DND-41 (cell line): ENCODE measurements around the gene GPC5.

Experiments used
- ATAC-seq: fragments of 200-7000 bp; cut with Tn5 transposase; 3 replicates; pipeline ENCODE4 v1.9.1; 2021; ENCODE audit warnings: low read depth; ENCODE audit not compliant: insufficient read depth
- DNase-seq: peaks from one replicate; pipeline ENCODE4 v3.0.0-alpha.2; 2020
- H2AFZ ChIP-seq: 2 replicates; pipeline ENCODE4 v1.6.0; 2012; ENCODE audit warnings: low read depth, low read length
- H3K27ac ChIP-seq: 2 replicates; pipeline ENCODE4 v1.5.1; 2012; ENCODE audit warnings: low read length, inconsistent platforms
- H3K27me3 ChIP-seq: fragments of 200-600 bp; sonication (generic); 2 replicates; pipeline ENCODE4 v1.6.0; 2012; ENCODE audit warnings: low read length, mild to moderate bottlenecking, inconsistent platforms; ENCODE audit not compliant: insufficient read depth, poor library complexity
- H3K36me3 ChIP-seq: 2 replicates; pipeline ENCODE4 v1.5.1; 2012; ENCODE audit warnings: low read length, inconsistent platforms; ENCODE audit not compliant: insufficient read depth
- H3K4me1 ChIP-seq: 2 replicates; pipeline ENCODE4 v1.5.1; 2012; ENCODE audit warnings: mild to moderate bottlenecking, low read length; ENCODE audit not compliant: insufficient read depth
- H3K4me2 ChIP-seq: 2 replicates; pipeline ENCODE4 v1.6.0; 2012; ENCODE audit warnings: mild to moderate bottlenecking, moderate library complexity, low read length, inconsistent platforms; ENCODE audit not compliant: insufficient read depth
- H3K4me3 ChIP-seq, 2 experiments: fragments of 200-600 bp in 1 of 2; shearing (Covaris generic) in 1 of 2; 2 replicates each; pipeline ENCODE4 v1.5.1; 2012 to 2016; ENCODE audit warnings: inconsistent platforms in 2 of 2, low read length in 2 of 2, mild to moderate bottlenecking in 2 of 2, low read depth in 1 of 2, moderate library complexity in 1 of 2
- H3K79me2 ChIP-seq: 2 replicates; pipeline ENCODE4 v1.6.0; 2012; ENCODE audit warnings: low read length, inconsistent platforms; ENCODE audit not compliant: insufficient read depth
- H3K9ac ChIP-seq: 2 replicates; pipeline ENCODE4 v1.6.0; 2012; ENCODE audit warnings: low read depth, mild to moderate bottlenecking, inconsistent platforms, low read length, moderate library complexity
- H3K9me3 ChIP-seq: 2 replicates; pipeline ENCODE4 v1.5.1; 2012; ENCODE audit warnings: low read length, moderate library complexity, mild to moderate bottlenecking, inconsistent platforms; ENCODE audit not compliant: insufficient read depth, severe bottlenecking
- H4K20me1 ChIP-seq: 2 replicates; pipeline ENCODE4 v1.6.0; 2012; ENCODE audit warnings: low read length; ENCODE audit not compliant: insufficient read depth
- EZH2 ChIP-seq: IDR thresholded peaks from 3 replicates; pipeline ENCODE4 v1.6.1; 2012; ENCODE audit warnings: borderline replicate concordance, low read depth, mild to moderate bottlenecking, moderate library complexity, low read length, inconsistent platforms; ENCODE audit not compliant: severe bottlenecking
- TF ChIP-seq, protein P1 (sequence below): IDR thresholded peaks from 2 replicates; pipeline ENCODE4 v1.5.1; 2012; ENCODE audit warnings: borderline replicate concordance, low read length, moderate library complexity, mild to moderate bottlenecking; ENCODE audit not compliant: poor library complexity, severe bottlenecking; ENCODE audit errors: extremely low read depth

GPC5 gene

GRCh38 chr13:92657565-92657964 is 1259.1 kb downstream of the GPC5 start:
- TF ChIP-seq, protein P1, sequence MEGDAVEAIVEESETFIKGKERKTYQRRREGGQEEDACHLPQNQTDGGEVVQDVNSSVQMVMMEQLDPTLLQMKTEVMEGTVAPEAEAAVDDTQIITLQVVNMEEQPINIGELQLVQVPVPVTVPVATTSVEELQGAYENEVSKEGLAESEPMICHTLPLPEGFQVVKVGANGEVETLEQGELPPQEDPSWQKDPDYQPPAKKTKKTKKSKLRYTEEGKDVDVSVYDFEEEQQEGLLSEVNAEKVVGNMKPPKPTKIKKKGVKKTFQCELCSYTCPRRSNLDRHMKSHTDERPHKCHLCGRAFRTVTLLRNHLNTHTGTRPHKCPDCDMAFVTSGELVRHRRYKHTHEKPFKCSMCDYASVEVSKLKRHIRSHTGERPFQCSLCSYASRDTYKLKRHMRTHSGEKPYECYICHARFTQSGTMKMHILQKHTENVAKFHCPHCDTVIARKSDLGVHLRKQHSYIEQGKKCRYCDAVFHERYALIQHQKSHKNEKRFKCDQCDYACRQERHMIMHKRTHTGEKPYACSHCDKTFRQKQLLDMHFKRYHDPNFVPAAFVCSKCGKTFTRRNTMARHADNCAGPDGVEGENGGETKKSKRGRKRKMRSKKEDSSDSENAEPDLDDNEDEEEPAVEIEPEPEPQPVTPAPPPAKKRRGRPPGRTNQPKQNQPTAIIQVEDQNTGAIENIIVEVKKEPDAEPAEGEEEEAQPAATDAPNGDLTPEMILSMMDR = no peak
- no peak for TF ChIP-seq EZH2
- H3K27me3 ChIP-seq = no peaks in the 10 kb centered on the region
- H3K36me3 ChIP-seq = no peaks in the 10 kb centered on the region
- H3K9me3 ChIP-seq = no peaks in the 10 kb centered on the region
- no peak overlapping the region for H3K27ac ChIP-seq
- no peak for ATAC-seq
- no peak overlapping the region for H3K9ac ChIP-seq
- no peak overlapping the region for H3K4me2 ChIP-seq
- no peak for DNase-seq
- H2AFZ ChIP-seq = no peak overlapping the region
- no peaks in the 10 kb centered on the region for H3K79me2 ChIP-seq
- no peaks in the 10 kb centered on the region for H3K4me1 ChIP-seq
- no peak overlapping the region for H3K4me3 ChIP-seq
- H4K20me1 ChIP-seq = no peaks in the 10 kb centered on the region

DNA sequence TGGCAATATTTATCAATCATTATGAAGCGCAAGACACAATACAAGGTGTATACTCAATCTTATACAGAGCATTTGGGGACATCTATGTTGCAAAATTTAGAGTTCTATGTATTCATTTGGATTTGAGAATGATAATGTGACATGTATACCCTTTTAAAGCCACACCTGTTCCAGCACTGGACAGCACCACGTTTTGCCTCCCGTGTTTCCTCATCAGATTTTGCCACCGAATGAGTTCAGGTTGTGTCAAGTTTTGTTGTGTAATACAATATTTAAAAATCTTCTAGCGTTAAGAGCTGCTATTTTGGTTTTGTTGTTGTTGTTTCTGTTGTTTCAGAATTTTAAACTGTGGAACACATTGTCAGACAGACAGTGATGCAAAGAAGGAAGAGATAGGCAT is 1259.9 kb downstream of the GPC5 start:
- TF ChIP-seq, protein P1 = no peak
- no peak for TF ChIP-seq EZH2

GRCh38 chr13:92661406-92661805 is 1263.0 kb downstream of the GPC5 start:
- TF ChIP-seq EZH2 = no peak

More for the DNA sequence above, 1259.9 kb downstream of the GPC5 start:
- no peak for ATAC-seq
- Histone ChIP-seq H4K20me1 (no peaks in the 10 kb centered on the region), H3K79me2 (no peaks in the 10 kb centered on the region), H2AFZ (no peak overlapping the region), H3K36me3 (no peaks in the 10 kb centered on the region), H3K4me3 (no peak overlapping the region), H3K9me3 (no peaks in the 10 kb centered on the region), H3K27ac (no peak overlapping the region), H3K9ac (no peak overlapping the region), H3K4me2 (no peak overlapping the region), H3K4me1 (no peaks in the 10 kb centered on the region), H3K27me3 (no peaks in the 10 kb centered on the region)
- no peak for DNase-seq

GRCh38 chr13:92668157-92668556 is 1269.7 kb downstream of the GPC5 start:
- H3K36me3 ChIP-seq = no peaks in the 10 kb centered on the region
- no peaks in the 10 kb centered on the region for H3K4me1 ChIP-seq
- no peaks in the 10 kb centered on the region for H3K79me2 ChIP-seq
- no peaks in the 10 kb centered on the region for H3K9me3 ChIP-seq
- no peak for TF ChIP-seq EZH2
- TF ChIP-seq, protein P1 = no peak
- no peaks in the 10 kb centered on the region for H4K20me1 ChIP-seq
- no peak for ATAC-seq
- no peak overlapping the region for H3K4me2 ChIP-seq
- H3K27me3 ChIP-seq = no peaks in the 10 kb centered on the region
- no peak overlapping the region for H3K9ac ChIP-seq
- H2AFZ ChIP-seq = no peak overlapping the region
- no peak for DNase-seq
- H3K4me3 ChIP-seq = no peak overlapping the region
- H3K27ac ChIP-seq = no peak overlapping the region

More at GRCh38 chr13:92661406-92661805, 1263.0 kb downstream of the GPC5 start:
- no peak overlapping the region for H2AFZ ChIP-seq
- no peaks in the 10 kb centered on the region for H3K79me2 ChIP-seq
- H4K20me1 ChIP-seq = no peaks in the 10 kb centered on the region
- H3K9ac ChIP-seq = no peak overlapping the region
- H3K4me2 ChIP-seq = no peak overlapping the region
- H3K4me1 ChIP-seq = no peaks in the 10 kb centered on the region
- DNase-seq = no peak
- H3K27me3 ChIP-seq = no peaks in the 10 kb centered on the region
- H3K36me3 ChIP-seq = no peaks in the 10 kb centered on the region
- no peaks in the 10 kb centered on the region for H3K9me3 ChIP-seq
- no peak for ATAC-seq
- no peak overlapping the region for H3K27ac ChIP-seq
- no peak overlapping the region for H3K4me3 ChIP-seq
